ENCODE data around the gene LRRC55.

- TF ChIP-seq CTCF (IDR thresholded peaks at IDR 0.05; ENCODE audit: low read length): no peak
- TF ChIP-seq EZH2 (optimal IDR thresholded peaks at IDR 0.05; ENCODE audit: low read depth, low read length): no peak
Observed at GRCh38 chr11:57135020-57135751, 46.6 kb upstream of the LRRC55 start.

Measured in MM.1S (cell line).